ENCODE data around the gene NTN3.

Gene NTN3

GRCh38 chr16:2460391-2460713 lies 10.7 kb upstream of the NTN3 start:
- Histone ChIP-seq H3K4me3 (ENCODE audit: severe bottlenecking) (peak overlapping the region; percentile 47), H3K27ac (ENCODE audit: poor library complexity, severe bottlenecking) (peak overlapping the region; percentile 31), H3K9me3 (ENCODE audit: severe bottlenecking) (no peaks in the 10 kb centered on the region), H3K4me1 (ENCODE audit: insufficient read depth, poor library complexity, severe bottlenecking) (no peaks in the 10 kb centered on the region), H3K27me3 (ENCODE audit: insufficient read depth, poor library complexity, severe bottlenecking) (no peaks in the 10 kb centered on the region), H3K36me3 (ENCODE audit: low read depth) (peaks cover 24% of the 10 kb centered on the region)
- DNase-seq (ENCODE audit: low spot score) (no peak), ATAC-seq (ENCODE audit: low read depth) (no peak)
- no peak for TF ChIP-seq CTCF (IDR thresholded peaks at IDR 0.05; ENCODE audit: poor library complexity, severe bottlenecking)

GRCh38 chr16:2460916-2461315 lies 10.2 kb upstream of the NTN3 start:
- Histone ChIP-seq H3K4me3 (ENCODE audit: severe bottlenecking) (peak overlapping the region; percentile 47), H3K27me3 (ENCODE audit: insufficient read depth, poor library complexity, severe bottlenecking) (no peaks in the 10 kb centered on the region), H3K27ac (ENCODE audit: poor library complexity, severe bottlenecking) (no peak overlapping the region), H3K4me1 (ENCODE audit: insufficient read depth, poor library complexity, severe bottlenecking) (no peaks in the 10 kb centered on the region), H3K36me3 (ENCODE audit: low read depth) (peaks cover 18% of the 10 kb centered on the region), H3K9me3 (ENCODE audit: severe bottlenecking) (no peaks in the 10 kb centered on the region)
- ATAC-seq (ENCODE audit: low read depth) (no peak), DNase-seq (ENCODE audit: low spot score) (no peak)
- TF ChIP-seq CTCF (IDR thresholded peaks at IDR 0.05; ENCODE audit: poor library complexity, severe bottlenecking), result no peak

- H3K27me3 ChIP-seq (ENCODE audit: insufficient read depth, poor library complexity, severe bottlenecking), result no peaks in the 10 kb centered on the region
- H3K9me3 ChIP-seq (ENCODE audit: severe bottlenecking), result no peaks in the 10 kb centered on the region
- H3K27ac ChIP-seq (ENCODE audit: poor library complexity, severe bottlenecking), result no peak overlapping the region
- peaks cover 6% of the 10 kb centered on the region for H3K36me3 ChIP-seq (ENCODE audit: low read depth)
- ATAC-seq (ENCODE audit: low read depth) (no peak), DNase-seq (ENCODE audit: low spot score) (no peak)
- no peaks in the 10 kb centered on the region for H3K4me1 ChIP-seq (ENCODE audit: insufficient read depth, poor library complexity, severe bottlenecking)
- no peak for TF ChIP-seq CTCF (IDR thresholded peaks at IDR 0.05; ENCODE audit: poor library complexity, severe bottlenecking)
- no peak overlapping the region for H3K4me3 ChIP-seq (ENCODE audit: severe bottlenecking)
Measured at GRCh38 chr16:2462031-2462866, 8.8 kb upstream of the NTN3 start.

GRCh38 chr16:2464333-2464732 lies 6.8 kb upstream of the NTN3 start:
- Histone ChIP-seq H3K27me3 (ENCODE audit: insufficient read depth, poor library complexity, severe bottlenecking) (no peaks in the 10 kb centered on the region), H3K27ac (ENCODE audit: poor library complexity, severe bottlenecking) (no peak overlapping the region), H3K4me1 (ENCODE audit: insufficient read depth, poor library complexity, severe bottlenecking) (no peaks in the 10 kb centered on the region), H3K4me3 (ENCODE audit: severe bottlenecking) (no peak overlapping the region), H3K36me3 (ENCODE audit: low read depth) (peaks cover 4% of the 10 kb centered on the region; the same call in 1 of the 2 replicates), H3K9me3 (ENCODE audit: severe bottlenecking) (no peaks in the 10 kb centered on the region)
- ATAC-seq (ENCODE audit: low read depth) (no peak), DNase-seq (ENCODE audit: low spot score) (no peak)
- no peak for TF ChIP-seq CTCF (IDR thresholded peaks at IDR 0.05; ENCODE audit: poor library complexity, severe bottlenecking)

Measured in RWPE2 (cell line).